ENCODE measurements around the gene RPS6KA3.

Gene RPS6KA3

DNA sequence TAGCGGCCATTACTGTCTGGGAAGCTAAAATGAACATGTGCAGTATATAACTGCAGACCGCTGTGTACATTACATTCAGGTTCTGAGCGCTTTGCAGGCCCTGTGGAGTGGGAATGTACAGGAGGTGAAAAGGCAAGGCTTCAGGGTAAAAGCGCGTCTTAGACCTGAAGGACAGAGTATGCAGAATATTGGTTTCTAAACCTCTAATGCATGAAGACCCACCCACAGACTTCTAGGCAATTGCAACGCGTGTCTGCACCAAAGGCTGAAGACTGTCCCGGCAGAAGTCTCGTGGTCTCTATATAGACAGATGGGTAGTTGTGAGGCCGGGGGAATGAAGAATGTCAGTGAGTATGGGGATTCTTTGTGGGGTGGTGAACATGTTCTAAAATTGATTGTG is 155.4 kb downstream of the RPS6KA3 start:
- no peak for DNase-seq (ENCODE audit: extremely low read depth in 1 of 2, low read depth in 1 of 2)

- no peak for DNase-seq (ENCODE audit: extremely low read depth in 1 of 2, low read depth in 1 of 2)
These were observed 164.7 kb downstream of the RPS6KA3 start for GRCh38 chrX:20101934-20102581.

Data from stimulated activated CD8-positive, alpha-beta memory T cell treated with anti-CD3 and anti-CD28 coated beads, Interleukin-7, amount 100 ng/mL, for 48 hours (primary cell).